Activated CD4-positive, alpha-beta T cell treated with anti-CD3 and anti-CD28 coated beads for 4 hours (primary cell): ENCODE results near the gene DLG5.

Experiments
- DNase-seq, 2 donors: peaks; one replicate each; pipeline ENCODE4 v3.0.0-alpha.2; 2020

DLG5 gene

DNA sequence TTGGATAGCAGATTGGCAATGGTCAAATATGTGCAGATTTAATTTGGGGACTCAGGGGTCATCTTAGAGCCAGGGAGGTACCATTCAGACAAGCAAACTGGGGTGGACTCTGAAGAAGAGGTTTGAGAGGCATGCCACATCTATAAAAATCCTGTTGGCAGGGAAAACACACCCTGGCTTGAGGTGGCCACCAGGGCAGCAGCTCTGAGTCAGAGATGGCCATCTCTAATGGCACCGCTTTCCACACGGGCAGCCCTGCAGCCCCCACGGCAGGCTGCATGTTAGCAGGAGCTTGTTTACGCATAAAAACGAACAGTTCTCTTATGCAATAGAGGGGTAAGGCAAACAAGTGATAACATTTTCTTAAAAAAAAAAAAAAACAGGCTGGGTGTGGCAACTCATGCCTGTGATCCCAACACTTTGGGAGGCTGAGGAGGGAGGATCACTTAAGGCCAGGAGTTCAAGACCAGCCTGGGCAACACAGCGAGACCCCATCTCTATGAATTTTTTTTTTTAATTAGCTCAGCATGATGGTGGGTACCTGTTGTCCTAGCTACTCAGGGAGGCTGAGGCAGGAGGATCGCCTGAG is 14.9 kb downstream of the DLG5 start:
- no peak for DNase-seq

GRCh38 chr10:77910524-77911145 is 15.9 kb downstream of the DLG5 start:
- DNase-seq, result no peak

- DNase-seq, result no peak
Measured at GRCh38 chr10:77909749-77910375, 16.7 kb downstream of the DLG5 start.

GRCh38 chr10:77909021-77909748 is 17.4 kb downstream of the DLG5 start:
- DNase-seq, result no peak

GRCh38 chr10:77907900-77908717 is 18.4 kb downstream of the DLG5 start:
- no peak for DNase-seq

DNA sequence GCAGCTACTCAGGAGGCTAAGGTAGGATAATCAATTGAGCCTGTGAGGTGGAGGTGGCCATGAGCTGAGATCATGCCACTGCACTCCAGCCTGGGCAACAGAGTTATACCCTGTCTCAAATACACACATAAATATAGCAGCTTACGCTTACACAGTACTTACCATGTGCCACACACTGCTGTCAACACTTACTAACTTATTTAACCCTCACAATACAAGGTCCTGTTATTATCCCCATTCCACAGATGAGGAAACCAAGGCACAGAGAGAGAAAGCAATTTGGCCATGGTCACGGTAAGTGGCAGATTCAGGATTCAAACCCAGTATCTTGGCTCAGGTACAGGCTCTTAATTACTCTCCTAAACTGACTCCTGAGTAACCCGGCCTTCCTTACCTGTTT is 19.1 kb downstream of the DLG5 start:
- no peak for DNase-seq

DNA sequence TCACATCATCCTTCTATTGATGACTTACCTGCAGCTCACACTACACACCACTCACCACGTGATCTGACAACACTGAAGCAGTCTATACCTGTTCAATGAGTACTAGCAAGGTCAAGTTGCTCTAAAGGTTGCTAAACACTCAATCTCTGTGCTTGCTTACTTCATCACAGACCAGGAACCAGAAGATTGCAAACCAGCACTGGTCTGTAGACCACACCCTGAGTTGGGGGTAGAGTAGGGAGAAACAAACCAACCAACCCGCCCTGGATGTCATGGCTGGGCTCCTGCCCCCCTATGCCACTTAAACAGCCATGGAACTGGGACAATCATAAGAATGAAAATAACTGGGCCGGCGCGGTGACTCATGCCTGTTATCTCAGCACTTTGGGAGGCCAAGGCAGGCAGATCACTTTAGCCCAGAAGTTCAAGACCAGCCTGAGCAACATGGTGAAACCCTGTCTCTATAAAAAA is 19.6 kb downstream of the DLG5 start:
- no peak for DNase-seq

- no peak for DNase-seq
Measured at GRCh38 chr10:77905781-77906180, 20.8 kb downstream of the DLG5 start.

DNA sequence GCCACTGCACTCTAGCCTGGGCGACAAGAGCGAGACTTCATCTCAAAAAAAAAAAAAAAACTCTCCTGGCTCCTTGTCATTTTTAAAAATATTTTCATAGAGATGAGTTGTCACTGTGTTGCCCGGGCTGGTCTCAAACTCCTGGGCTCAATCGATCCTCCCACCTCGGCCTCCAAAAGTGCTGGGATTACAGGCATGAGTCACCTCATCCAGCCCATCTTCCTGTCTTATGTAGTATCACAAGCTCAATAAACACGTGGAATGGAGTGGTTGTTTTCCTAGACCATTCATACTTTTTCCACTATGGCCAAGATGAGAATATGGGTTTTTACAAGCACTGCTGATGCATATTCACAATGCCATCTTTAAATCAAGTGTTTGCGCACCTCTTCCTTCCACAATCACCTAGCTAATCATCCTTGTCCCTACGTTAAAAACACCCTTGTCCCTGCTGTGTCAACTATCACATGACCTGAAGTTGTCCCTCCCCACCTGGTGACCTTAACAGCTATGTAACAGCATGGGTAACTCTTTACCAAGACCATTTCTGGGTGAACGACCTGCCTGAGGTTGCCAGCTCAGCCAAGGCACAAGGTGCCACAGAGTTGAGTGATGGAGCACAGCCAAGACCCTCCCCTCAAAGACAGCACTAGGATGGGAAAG is 21.3 kb downstream of the DLG5 start:
- no peak for DNase-seq

DNA sequence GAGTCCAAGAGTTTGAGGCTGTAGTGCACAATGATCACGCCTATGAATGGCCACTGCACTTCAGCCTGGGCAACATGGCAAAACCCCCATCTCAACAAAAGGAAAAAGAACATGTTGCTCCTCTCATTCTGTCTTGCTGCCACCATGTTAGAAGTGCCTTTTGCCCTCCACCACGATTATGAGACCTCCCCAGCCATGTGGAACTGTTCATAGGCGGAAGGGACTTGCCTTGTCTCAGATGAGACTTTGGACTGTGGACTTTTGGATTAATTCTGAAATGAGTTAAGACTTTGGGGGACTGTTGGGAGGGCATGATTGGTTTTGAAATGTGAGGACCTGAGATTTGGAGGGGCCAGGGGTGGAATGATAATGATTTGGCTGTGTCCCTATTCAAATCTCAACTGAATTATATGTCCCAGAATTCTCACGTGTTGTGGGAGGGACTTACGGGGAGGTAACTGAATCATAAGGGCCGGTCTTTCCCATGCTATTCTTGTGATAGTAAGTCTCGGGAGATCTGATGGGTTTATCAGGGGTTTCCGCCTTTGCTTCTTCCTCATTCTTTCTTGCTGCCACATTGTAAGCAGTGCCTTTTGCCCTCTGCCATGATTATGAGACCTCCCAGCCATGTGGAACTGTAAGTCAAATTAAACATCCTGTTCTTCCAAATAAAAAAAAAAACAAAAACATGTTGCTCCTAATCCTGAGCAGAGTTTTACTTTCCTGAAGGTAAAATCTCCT is 22.3 kb downstream of the DLG5 start:
- no peak for DNase-seq

DNA sequence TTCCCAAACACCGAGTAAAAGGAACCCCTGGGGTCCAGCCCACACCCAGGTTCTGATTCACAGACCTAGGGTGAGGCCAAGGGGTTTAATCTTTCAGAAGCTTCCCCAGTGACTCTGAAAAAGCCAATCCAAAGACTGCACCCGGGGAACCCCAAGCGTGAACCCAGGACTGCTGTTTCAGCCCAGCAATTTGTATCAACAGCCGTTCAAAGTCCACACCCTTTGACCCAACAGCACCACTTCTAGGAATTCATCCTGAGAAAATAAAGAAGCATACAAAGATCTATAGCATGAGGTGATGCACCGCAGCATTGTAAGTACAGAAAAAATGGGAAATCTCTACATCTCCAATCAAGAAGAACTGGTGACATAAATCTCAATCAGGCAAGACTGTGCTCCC is 24.4 kb downstream of the DLG5 start:
- DNase-seq, result no peak

GRCh38 chr10:77901743-77902142 is 24.8 kb downstream of the DLG5 start:
- DNase-seq, result no peak

DNA sequence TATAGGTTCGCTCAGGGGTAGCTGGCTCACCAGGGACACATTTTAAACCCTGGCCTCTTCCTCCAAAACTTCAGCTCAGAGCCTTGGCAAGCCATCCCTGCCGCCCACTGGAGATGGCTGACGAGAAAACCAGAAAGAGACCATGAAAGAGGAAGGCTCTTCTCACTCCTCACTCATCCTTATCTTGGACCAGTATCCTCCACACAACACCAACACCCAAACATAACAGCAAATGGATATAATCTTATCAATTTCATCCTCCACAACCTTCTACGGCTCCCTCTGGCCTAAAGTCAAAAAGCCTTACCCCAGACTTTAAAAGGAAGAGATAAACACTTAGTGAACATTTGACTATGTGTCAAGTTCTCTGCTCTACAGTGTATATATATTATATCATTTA is 26.9 kb downstream of the DLG5 start:
- DNase-seq, result no peak

GRCh38 chr10:77899080-77899477 is 27.5 kb downstream of the DLG5 start:
- no peak for DNase-seq

GRCh38 chr10:77898323-77899079 is 28.1 kb downstream of the DLG5 start:
- no peak for DNase-seq

DNA sequence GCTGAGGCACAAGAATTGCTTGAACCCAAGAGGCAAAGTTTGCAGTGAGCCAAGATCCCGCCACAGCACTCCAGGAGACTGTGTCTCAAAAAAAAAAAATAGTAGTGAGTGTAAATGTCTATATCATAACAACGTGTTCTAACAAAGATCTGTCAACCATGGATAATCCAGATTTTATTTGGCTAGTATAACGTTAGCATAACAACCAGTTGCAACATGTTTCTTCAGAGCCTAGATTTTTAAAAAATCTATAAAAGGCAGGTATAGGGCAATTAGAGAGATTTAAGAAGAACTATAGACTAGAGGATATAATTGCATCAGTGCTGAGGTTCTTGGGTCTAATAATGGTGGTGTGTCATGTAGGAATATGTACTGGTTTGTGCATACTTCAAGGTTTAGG is 30.5 kb downstream of the DLG5 start:
- DNase-seq, result no peak

DNA sequence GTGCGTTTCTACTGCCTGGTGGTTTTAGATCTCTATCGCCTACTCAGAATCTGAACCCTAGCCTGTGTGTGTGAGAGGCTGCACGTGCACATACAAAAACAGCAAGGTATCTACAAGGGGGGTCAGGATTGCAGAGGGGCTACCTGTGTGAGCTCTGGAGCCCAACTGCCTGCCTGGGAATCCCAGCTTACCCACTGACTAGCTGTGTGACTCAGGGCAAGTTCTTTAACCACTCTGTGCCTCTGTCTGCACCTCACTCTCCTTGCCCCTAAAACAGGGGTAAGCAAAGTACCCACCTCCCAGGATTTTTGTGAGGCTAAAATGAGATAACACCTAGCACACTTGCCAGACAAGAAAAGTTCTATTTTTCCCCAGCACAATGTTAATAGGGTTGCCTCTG is 32.5 kb downstream of the DLG5 start:
- DNase-seq, result no peak

DNA sequence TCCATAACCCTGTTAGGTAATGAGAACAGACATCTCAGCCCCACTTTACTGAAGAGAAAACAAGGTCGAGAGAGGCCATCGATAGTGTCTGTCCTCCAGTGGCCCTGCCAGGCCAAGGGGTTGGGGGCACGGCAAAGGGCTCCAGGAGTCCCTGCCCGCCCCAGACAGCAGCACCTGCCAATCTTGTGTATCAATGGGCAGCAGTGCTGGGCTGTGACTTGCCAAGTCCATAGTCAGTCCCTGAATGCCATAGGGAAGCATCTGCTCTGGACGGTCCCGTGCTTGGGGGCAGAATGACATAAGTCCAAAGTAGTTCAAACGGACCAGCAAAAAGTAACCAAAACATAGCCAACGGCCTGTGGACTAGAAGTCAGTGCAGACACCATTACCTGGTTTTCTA is 33.2 kb downstream of the DLG5 start:
- no peak for DNase-seq

- no peak for DNase-seq
Measured at GRCh38 chr10:77892761-77893160, 33.8 kb downstream of the DLG5 start.

DNA sequence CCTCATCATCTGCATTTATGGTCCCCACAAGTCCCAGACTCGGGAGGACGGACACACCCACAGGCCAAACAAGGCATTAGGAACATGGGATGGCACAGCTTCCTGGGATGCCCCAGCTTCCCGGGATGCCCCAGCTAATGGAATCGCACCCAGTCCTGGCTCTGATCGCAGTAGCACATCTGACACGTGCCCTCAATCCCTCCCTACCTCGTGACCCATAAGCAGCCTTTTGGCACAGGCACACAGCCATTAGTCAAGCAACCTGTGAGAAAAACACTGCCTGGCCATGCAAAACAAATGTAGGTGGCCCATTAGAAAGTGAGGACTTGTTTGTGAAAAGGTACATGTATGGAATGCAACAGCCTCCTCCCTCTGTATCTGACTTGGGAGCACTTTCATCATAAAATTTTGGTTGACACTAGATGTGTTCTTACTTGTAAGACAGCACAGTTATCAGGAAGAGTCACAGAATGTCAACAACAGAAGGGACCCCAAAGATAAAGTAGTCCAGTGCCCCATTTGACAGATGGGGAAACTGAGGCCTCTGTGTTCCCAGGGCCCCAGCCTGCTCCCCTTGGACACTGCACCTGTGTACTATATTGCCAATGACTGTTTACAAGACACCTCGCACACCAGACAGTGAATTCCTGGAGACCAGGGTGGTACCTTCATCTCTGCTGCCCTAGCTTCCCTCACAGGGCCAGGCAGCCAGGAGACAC is 34.4 kb downstream of the DLG5 start:
- no peak for DNase-seq
